CD14-positive monocyte (primary cell): ENCODE measurements around the gene OVOL2. TPM values are rescaled to one million over a fixed set of nuclear protein-coding genes. Genes with fewer than 3 reads are reported as not detected.
A peak's percentile ranks its signal among the peaks of the same experiment; 100 is the strongest.

Experiments
- DNase-seq, 3 donors: peaks; one replicate each; pipeline ENCODE4 v3.0.0-alpha.2; 2011 to 2022
- H2AFZ ChIP-seq: 2 replicates; pipeline ENCODE4 v1.6.0; 2012; ENCODE audit warnings: mild to moderate bottlenecking, low read depth, low read length, inconsistent platforms; ENCODE audit not compliant: insufficient read depth, poor library complexity, severe bottlenecking
- H3K27ac ChIP-seq, 2 donors: 1 replicate in 1 of 2; 2 replicates in 1 of 2; pipeline ENCODE4 v1.5.1; 2012 to 2013; ENCODE audit warnings: low read length in 2 of 2, control low read depth in 1 of 2, inconsistent platforms in 1 of 2, low read depth in 1 of 2, mild to moderate bottlenecking in 1 of 2
- H3K27me3 ChIP-seq, 2 donors: one replicate each; pipeline versions ENCODE4 v1.6.0 to v1.6.1; 2011 to 2013; ENCODE audit warnings: low read length in 2 of 2; ENCODE audit not compliant: control insufficient read depth in 2 of 2, insufficient read depth in 2 of 2
- H3K36me3 ChIP-seq, 2 donors: replicated peaks in 1 of 2; 1 replicate in 1 of 2; 2 replicates in 1 of 2; pipeline versions ENCODE4 v1.5.1 to v1.6.1; 2012 to 2013; ENCODE audit warnings: low read length in 2 of 2, control low read depth in 1 of 2, inconsistent platforms in 1 of 2, mild to moderate bottlenecking in 1 of 2; ENCODE audit not compliant: insufficient read depth in 2 of 2, control insufficient read depth in 1 of 2
- H3K4me1 ChIP-seq, 2 donors: 1 replicate in 1 of 2; 2 replicates in 1 of 2; pipeline versions ENCODE4 v1.5.1 to v1.6.1; 2012 to 2013; ENCODE audit warnings: low read length in 2 of 2, control low read depth in 1 of 2, inconsistent platforms in 1 of 2, mild to moderate bottlenecking in 1 of 2, moderate library complexity in 1 of 2; ENCODE audit not compliant: insufficient read depth in 2 of 2, control insufficient read depth in 1 of 2
- H3K4me2 ChIP-seq: replicated peaks from 2 replicates; pipeline ENCODE3; 2012; ENCODE audit warnings: low read length, moderate library complexity, mild to moderate bottlenecking; ENCODE audit not compliant: poor library complexity, severe bottlenecking; ENCODE audit errors: extremely low read depth
- H3K4me3 ChIP-seq, 3 experiments: fragments of 200-600 bp in 1 of 3; sonication (generic) in 1 of 3; replicated peaks in 1 of 3; 1 replicate in 2 of 3; 2 replicates in 1 of 3; pipeline ENCODE4 v1.5.1; 2011 to 2013; ENCODE audit warnings: low read length in 3 of 3, mild to moderate bottlenecking in 3 of 3, control low read depth in 2 of 3, low read depth in 2 of 3, inconsistent platforms in 1 of 3, moderate library complexity in 1 of 3
- H3K79me2 ChIP-seq: 2 replicates; pipeline ENCODE4 v1.6.0; 2012; ENCODE audit warnings: mild to moderate bottlenecking, control low read depth, inconsistent platforms, low read length, moderate library complexity; ENCODE audit not compliant: insufficient read depth
- H3K9ac ChIP-seq: 2 replicates; pipeline ENCODE4 v1.6.0; 2017; ENCODE audit warnings: low read length, mild to moderate bottlenecking; ENCODE audit not compliant: insufficient read depth, poor library complexity, severe bottlenecking
- H3K9me3 ChIP-seq, 2 donors: replicated peaks in 1 of 2; 1 replicate in 1 of 2; 2 replicates in 1 of 2; pipeline versions ENCODE4 v1.5.1 to v1.6.1; 2012 to 2013; ENCODE audit warnings: low read length in 2 of 2, control low read depth in 1 of 2; ENCODE audit not compliant: control insufficient read depth in 1 of 2, insufficient read depth in 1 of 2
- H4K20me1 ChIP-seq: 2 replicates; pipeline ENCODE4 v1.6.0; 2012; ENCODE audit warnings: mild to moderate bottlenecking, low read length, control low read depth, moderate library complexity; ENCODE audit not compliant: insufficient read depth
- H3K27ac Mint-ChIP-seq, 7 donors: one replicate each; pipeline ENCODE4 v1.8.0; 2020; ENCODE audit warnings: mild to moderate bottlenecking in 7 of 7, mixed read lengths in 7 of 7, moderate library complexity in 6 of 7, inconsistent platforms in 2 of 7
- H3K27me3 Mint-ChIP-seq, 3 donors: one replicate each; pipeline ENCODE4 v1.8.0; 2021 to 2022; ENCODE audit warnings: low read depth in 3 of 3, mild to moderate bottlenecking in 3 of 3, mixed read lengths in 3 of 3, moderate library complexity in 3 of 3, inconsistent platforms in 1 of 3
- H3K36me3 Mint-ChIP-seq, 2 donors: one replicate each; pipeline ENCODE4 v1.8.0; 2020; ENCODE audit warnings: mixed read lengths in 2 of 2, inconsistent platforms in 1 of 2, mild to moderate bottlenecking in 1 of 2
- H3K4me1 Mint-ChIP-seq: one replicate; pipeline ENCODE4 v1.8.0; 2020; ENCODE audit warnings: mild to moderate bottlenecking, mixed read lengths
- H3K4me3 Mint-ChIP-seq, 2 donors: one replicate each; pipeline ENCODE4 v1.8.0; 2020; ENCODE audit warnings: mild to moderate bottlenecking in 2 of 2, mixed read lengths in 2 of 2, moderate library complexity in 1 of 2
- H3K9me3 Mint-ChIP-seq, 7 donors: one replicate each; pipeline ENCODE4 v1.8.0; 2020 to 2022; ENCODE audit warnings: mixed read lengths in 7 of 7, mild to moderate bottlenecking in 6 of 7, moderate library complexity in 6 of 7, inconsistent platforms in 2 of 7
- WGBS: methylation state at CpG from one replicate; pipeline ENCODE4 v1.1.5; 2013; ENCODE audit warnings: missing lambda C conversion rate; ENCODE audit not compliant: insufficient coverage; 5-methylcytosine and 5-hydroxymethylcytosine counted together
- intact Hi-C, 2 donors: fragments of 100-400 bp; cut with micrococcal nuclease; formaldehyde crosslinking; loops; one replicate each; pipeline versions ENCODE4 v1.15.0 to v1.15.1; 2023
- polyA plus RNA-seq, 3 donors: library from polyadenylated mRNA; depleted of rRNA in 1 of 3; unstranded in 2 of 3; stranded (reverse) in 1 of 3; fragments of 300-500 nt in 2 of 3; fragments of >200 nt in 1 of 3; fragmentation: Illumina TruSeq in 2 of 3; gene quantifications; 1 replicate in 2 of 3; 2 replicates in 1 of 3; pipeline ENCODE4 v1.2.3, GENCODE V29; 2012 to 2021
- TF ChIP-seq, protein P1 (sequence below): fragments of 200-600 bp; IDR thresholded peaks from one replicate; pipeline ENCODE4 v1.8.0; 2022; ENCODE audit warnings: antibody characterized with exemption, mild to moderate bottlenecking

The OVOL2 gene
- polyA plus RNA-seq, 3 donors, result not detected

DNA sequence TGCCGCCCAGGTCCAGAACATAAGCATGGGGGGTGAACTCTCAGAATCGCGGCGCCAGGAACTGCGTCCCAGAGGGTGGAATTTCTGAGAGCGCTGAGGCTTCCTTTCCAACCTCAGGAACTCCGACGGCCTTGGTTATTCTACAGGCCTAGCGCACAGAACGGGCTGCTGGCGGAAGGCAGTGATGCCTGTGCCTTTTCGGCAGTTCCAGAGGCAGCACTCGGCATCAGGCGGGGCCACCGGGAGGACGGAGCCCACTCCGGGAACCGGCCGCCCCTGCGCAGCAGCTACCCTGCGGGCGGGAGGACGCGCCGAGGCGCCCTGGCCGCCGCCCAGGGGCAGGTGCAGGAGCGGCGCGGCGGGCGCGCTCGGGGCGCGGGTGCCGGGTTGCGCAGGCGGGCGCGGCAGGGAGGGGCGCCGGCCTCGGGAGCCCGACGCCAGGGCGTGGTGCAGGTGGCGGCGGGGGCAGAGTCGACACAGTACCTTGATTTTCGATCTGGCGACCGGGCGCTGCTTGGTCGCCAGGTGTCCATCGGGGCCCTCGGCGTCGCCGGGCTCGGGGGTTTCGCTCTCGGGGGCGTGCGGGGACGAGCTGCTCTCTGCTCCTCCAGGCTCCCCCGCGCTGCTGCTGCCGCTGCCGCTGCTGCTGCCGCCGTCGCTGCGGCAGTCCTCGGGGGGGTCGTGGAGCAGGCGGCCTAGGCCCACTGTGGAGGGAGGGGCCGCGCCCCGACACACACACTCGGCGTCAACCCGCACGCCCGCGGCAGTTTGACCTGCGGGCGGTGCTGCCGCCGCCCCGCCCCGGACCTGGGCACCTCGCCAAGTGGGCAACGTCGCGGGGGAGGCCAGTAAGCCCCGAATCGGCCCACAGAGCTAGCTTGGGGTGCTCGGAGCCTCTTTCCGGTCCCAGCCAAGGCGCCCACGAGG is 1.3 kb downstream of the OVOL2 start:
- peak overlapping the region; percentile 75 for H2AFZ ChIP-seq
- H3K27me3 ChIP-seq, result peaks cover 60 to 71% of the 10 kb centered on the region in 2 donors
- DNase-seq, result no peak
- H3K9ac ChIP-seq, result peak overlapping the region; percentile 51
- H3K4me1 Mint-ChIP-seq, result peaks cover 48% of the 10 kb centered on the region
- peaks cover 0 to 30% (median 10%) of the 10 kb centered on the region in 7 donors for H3K9me3 Mint-ChIP-seq
- H3K79me2 ChIP-seq, result no peaks in the 10 kb centered on the region
- H3K4me1 ChIP-seq, result peaks cover 48 to 63% of the 10 kb centered on the region in 2 donors
- peak overlapping the region; percentile 38 to 77 (median 50) for H3K4me3 ChIP-seq
- H3K36me3 ChIP-seq, result no peaks in the 10 kb centered on the region
- peak overlapping the region; percentile 79 to 88 for H3K4me3 Mint-ChIP-seq
- intact Hi-C loops, result loop anchor here in 1 of 2 donors (5.0 to 10.0 kb wide), 2 partner anchors 78 to 231 kb away; partner anchors contain the start of genes KAT14, PET117 and ZNF133
- H3K36me3 Mint-ChIP-seq, result peaks cover 0 to 6% of the 10 kb centered on the region in 2 donors
- peaks cover 0 to 27% of the 10 kb centered on the region in 2 donors for H3K9me3 ChIP-seq
- peak overlapping the region in 1 of 7 donors; percentile 35 for H3K27ac Mint-ChIP-seq
- WGBS, result 1% methylated on average over 103 of the region's 103 CpGs
- H3K27me3 Mint-ChIP-seq, result peaks cover 64 to 75% (median 74%) of the 10 kb centered on the region in 3 donors
- no peak overlapping the region for H3K27ac ChIP-seq
- TF ChIP-seq, protein P1, sequence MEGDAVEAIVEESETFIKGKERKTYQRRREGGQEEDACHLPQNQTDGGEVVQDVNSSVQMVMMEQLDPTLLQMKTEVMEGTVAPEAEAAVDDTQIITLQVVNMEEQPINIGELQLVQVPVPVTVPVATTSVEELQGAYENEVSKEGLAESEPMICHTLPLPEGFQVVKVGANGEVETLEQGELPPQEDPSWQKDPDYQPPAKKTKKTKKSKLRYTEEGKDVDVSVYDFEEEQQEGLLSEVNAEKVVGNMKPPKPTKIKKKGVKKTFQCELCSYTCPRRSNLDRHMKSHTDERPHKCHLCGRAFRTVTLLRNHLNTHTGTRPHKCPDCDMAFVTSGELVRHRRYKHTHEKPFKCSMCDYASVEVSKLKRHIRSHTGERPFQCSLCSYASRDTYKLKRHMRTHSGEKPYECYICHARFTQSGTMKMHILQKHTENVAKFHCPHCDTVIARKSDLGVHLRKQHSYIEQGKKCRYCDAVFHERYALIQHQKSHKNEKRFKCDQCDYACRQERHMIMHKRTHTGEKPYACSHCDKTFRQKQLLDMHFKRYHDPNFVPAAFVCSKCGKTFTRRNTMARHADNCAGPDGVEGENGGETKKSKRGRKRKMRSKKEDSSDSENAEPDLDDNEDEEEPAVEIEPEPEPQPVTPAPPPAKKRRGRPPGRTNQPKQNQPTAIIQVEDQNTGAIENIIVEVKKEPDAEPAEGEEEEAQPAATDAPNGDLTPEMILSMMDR, result no peak
- peak overlapping the region; percentile 93 for H3K4me2 ChIP-seq
- H4K20me1 ChIP-seq, result no peaks in the 10 kb centered on the region

DNA sequence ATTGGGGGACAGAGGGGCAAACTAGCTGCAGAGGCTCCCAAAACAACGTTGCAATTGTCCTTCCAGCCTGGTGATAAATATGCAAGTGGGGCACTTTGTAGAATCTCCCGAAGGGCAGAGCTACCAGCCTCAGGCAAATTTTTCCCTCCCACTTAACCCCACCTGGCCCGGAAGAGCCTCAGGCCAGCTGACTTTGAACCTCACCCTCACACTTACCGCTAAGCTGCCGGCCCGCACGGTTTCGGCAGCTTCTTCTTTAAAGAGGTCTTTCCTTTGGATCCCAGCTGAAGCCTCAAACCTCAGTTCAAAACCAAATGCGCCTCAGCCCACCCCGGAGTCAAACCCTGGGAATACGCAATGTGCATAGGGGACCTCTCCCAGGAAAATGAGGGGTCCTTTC is 2.5 kb downstream of the OVOL2 start:
- Histone ChIP-seq H3K27me3 (peaks cover 54 to 59% of the 10 kb centered on the region in 2 donors), H2AFZ (no peak overlapping the region), H3K79me2 (no peaks in the 10 kb centered on the region), H3K4me2 (no peak overlapping the region), H3K4me1 (peaks cover 48 to 63% of the 10 kb centered on the region in 2 donors), H3K27ac (no peak overlapping the region), H3K9me3 (peaks cover 0 to 21% of the 10 kb centered on the region in 2 donors), H3K4me3 (no peak overlapping the region), H3K36me3 (no peaks in the 10 kb centered on the region), H4K20me1 (no peaks in the 10 kb centered on the region), H3K9ac (no peak overlapping the region)
- peaks cover 0 to 25% (median 10%) of the 10 kb centered on the region in 7 donors for H3K9me3 Mint-ChIP-seq
- WGBS, result 19% methylated on average over 10 of the region's 11 CpGs
- H3K4me3 Mint-ChIP-seq, result peak overlapping the region in 1 of 2 donors; percentile 88
- H3K27ac Mint-ChIP-seq, result no peak overlapping the region
- TF ChIP-seq, protein P1, result no peak
- H3K27me3 Mint-ChIP-seq, result peaks cover 53 to 63% (median 62%) of the 10 kb centered on the region in 3 donors
- H3K36me3 Mint-ChIP-seq, result peaks cover 0 to 6% of the 10 kb centered on the region in 2 donors
- H3K4me1 Mint-ChIP-seq, result peaks cover 48% of the 10 kb centered on the region
- no peak for DNase-seq
- intact Hi-C loops, result loop anchor here in 1 of 2 donors (5.0 to 10.0 kb wide), 2 partner anchors 80 to 232 kb away; partner anchors contain the start of genes KAT14, PET117 and ZNF133
